Mesodermal cell (in vitro differentiated cells): Measurements from ENCODE around the gene SYCN.

Experiments
- H3K27ac ChIP-seq: 2 replicates; pipeline ENCODE4 v1.7.0; 2013; ENCODE audit warnings: mild to moderate bottlenecking, low read depth, low read length, moderate library complexity; ENCODE audit not compliant: severe bottlenecking
- H3K36me3 ChIP-seq: 2 replicates; pipeline ENCODE4 v1.7.1; 2013; ENCODE audit warnings: mild to moderate bottlenecking, low read length, moderate library complexity; ENCODE audit not compliant: control insufficient read depth, insufficient read depth
- H3K4me1 ChIP-seq: one replicate; pipeline ENCODE4 v1.7.1; 2013; ENCODE audit warnings: mild to moderate bottlenecking, low read length; ENCODE audit not compliant: insufficient read depth, control insufficient read depth, poor library complexity, severe bottlenecking
- H3K4me3 ChIP-seq: 2 replicates; pipeline ENCODE4 v1.7.0; 2013; ENCODE audit warnings: low read length, control low read depth, mild to moderate bottlenecking; ENCODE audit not compliant: insufficient read depth, poor library complexity, severe bottlenecking; ENCODE audit errors: extremely low read depth
- H3K9me3 ChIP-seq: 2 replicates; pipeline ENCODE4 v1.7.1; 2013; ENCODE audit warnings: mild to moderate bottlenecking, low read length, moderate library complexity; ENCODE audit not compliant: control insufficient read depth
- WGBS, 2 experiments: methylation state at CpG; one replicate each; pipeline ENCODE4 v1.1.5; 2013; ENCODE audit warnings: missing lambda C conversion rate in 2 of 2; ENCODE audit not compliant: insufficient coverage in 2 of 2; 5-methylcytosine and 5-hydroxymethylcytosine counted together

Gene SYCN

DNA sequence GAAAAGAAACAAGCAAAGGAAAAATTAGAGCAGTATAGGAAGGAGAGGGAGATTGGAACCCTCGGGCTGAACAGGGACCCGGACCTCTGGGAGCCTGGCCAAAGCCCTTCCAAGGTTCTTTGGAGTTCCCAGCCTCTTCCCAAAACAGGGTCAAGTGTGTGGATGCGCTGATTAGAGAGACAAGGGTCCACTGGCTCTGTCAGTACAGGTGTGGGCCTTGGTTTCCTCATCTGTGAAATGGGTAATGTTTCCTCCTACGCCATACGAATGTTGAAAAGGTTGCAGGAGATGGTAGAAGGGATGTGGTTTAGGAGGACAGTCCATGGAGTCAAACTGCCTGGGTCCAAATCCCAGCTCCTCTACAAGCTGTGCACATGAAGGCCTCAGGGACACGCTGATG lies 2.1 kb upstream of the SYCN start:
- H3K4me3 ChIP-seq, result no peak overlapping the region
- no peak overlapping the region for H3K27ac ChIP-seq
- 95 to 100% methylated on average over 4 to 6 of the region's 6 CpGs for WGBS, 2 experiments
- no peaks in the 10 kb centered on the region for H3K4me1 ChIP-seq
- H3K36me3 ChIP-seq, result no peaks in the 10 kb centered on the region
- no peaks in the 10 kb centered on the region for H3K9me3 ChIP-seq

DNA sequence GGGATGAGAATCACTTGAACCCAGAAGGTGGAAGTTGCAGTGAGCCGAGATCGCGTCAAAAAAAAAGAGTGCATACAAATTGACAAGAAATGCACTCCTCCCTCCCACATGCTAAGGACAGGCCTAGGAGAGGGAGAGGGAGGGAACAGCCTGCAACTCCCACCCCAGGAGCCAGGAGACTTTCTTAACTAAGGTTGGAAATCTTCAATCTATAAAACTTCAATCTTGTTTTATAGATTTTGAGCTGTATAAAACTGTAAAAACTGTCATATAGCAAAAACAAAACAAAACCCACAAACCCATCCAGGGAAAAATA lies 1.3 kb upstream of the SYCN start:
- Histone ChIP-seq H3K36me3 (no peaks in the 10 kb centered on the region), H3K4me1 (no peaks in the 10 kb centered on the region), H3K27ac (no peak overlapping the region), H3K9me3 (no peaks in the 10 kb centered on the region), H3K4me3 (no peak overlapping the region)
- no CpG with 5 or more reads among the region's 3 CpGs for WGBS, 2 experiments

DNA sequence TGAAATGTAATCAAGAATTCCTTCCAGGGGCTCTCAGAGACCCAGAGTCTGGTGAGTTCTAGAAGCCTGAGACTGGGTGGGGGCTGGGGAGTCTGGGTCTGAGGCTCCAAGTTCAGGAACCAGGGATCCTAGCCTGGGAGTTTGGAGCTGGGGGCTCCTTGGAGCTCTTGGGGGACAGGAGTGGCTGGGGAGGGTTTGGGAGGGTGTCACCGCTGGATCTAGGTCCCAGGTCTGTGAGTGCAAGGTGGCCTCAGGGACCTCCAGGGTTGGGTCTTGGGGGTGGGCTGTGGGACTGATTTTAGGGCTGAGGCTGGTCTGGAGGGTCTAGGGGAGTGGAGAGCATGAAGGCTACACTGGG lies 1.1 kb downstream of the SYCN start:
- no peak overlapping the region for H3K4me3 ChIP-seq
- H3K9me3 ChIP-seq, result no peaks in the 10 kb centered on the region
- no peaks in the 10 kb centered on the region for H3K4me1 ChIP-seq
- H3K27ac ChIP-seq, result no peak overlapping the region
- WGBS, 2 experiments, result 89 to 100% methylated on average over 1 of the region's 1 CpG
- H3K36me3 ChIP-seq, result no peaks in the 10 kb centered on the region

DNA sequence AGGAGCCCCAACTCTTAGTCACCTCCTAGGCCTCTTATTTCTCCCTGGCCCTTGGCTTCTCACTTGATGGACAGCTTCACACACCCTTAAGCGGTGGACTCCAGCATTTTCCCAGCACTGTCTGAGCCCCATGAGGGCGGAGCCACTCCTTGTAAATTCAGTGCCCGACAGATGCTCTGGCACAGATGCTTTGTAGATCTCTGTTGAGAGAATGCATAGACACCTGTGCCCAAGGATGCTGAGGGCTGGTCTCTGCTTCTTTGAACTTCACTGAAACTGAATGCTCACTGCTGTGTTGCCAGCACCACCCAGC lies 3.3 kb downstream of the SYCN start:
- WGBS, 2 experiments, result 79 to 85% methylated on average over 3 of the region's 3 CpGs
- Histone ChIP-seq H3K27ac (no peak overlapping the region), H3K4me1 (no peaks in the 10 kb centered on the region), H3K4me3 (no peak overlapping the region), H3K9me3 (no peaks in the 10 kb centered on the region), H3K36me3 (no peaks in the 10 kb centered on the region)

DNA sequence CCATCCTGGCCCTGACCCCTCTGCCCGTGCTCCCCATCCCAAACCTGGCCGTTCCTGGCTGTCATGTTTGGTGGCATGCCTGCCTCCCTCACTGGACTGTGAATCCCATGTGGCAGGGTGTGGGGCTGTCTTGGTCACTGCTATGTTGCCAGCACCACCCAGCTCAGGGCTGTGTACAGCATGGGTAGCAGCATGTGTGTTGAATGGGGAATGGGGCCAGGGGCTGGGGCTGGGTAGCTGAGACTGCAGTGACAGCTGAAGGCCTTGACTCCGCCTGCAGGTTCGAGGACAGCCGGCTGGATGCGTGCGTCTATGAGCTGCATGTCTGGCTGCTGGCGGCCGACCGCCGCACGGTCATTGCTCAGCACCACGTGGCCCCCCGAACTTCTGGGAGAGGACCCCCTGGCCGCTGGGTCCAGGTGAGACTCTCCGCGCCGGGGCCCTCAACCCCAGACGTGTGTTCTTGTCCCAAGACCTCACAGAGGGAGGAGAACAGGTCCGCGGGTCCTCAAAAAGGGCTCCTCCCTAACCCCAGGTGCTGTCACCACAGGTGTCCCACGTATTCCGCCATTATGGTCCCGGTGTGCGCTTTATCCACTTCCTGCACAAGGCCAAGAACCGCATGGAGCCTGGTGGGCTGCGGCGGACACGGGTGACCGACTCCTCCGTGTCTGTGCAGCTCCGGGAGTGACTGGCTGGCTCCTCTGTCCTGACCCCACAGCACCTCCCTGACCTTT lies 3.8 kb downstream of the SYCN start:
- H3K9me3 ChIP-seq, result no peaks in the 10 kb centered on the region
- H3K36me3 ChIP-seq, result no peaks in the 10 kb centered on the region
- H3K4me3 ChIP-seq, result no peak overlapping the region
- no peak overlapping the region for H3K27ac ChIP-seq
- H3K4me1 ChIP-seq, result no peaks in the 10 kb centered on the region
- WGBS, 2 experiments, result 89 to 91% methylated on average over 26 to 32 of the region's 32 CpGs

DNA sequence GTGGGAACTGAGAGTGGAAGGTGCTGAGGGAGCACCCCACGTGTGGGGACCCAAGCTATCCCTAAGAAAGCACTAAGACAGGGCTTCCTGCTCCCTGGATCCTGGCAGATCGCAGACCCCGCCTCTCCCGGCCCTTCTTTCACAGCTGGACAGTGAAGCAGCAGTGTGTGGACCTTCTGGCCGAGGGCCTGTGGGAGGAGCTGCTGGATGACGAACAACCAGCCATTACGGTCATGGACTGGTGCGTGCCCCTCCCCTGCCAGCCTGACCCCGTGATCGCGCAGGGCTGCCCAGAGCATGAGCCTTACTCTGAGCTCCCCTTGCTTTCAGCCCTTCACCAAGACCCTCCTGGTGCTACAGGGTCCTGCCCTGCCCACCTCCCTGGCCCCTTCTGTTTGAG lies 5.0 kb downstream of the SYCN start:
- H3K9me3 ChIP-seq, result no peaks in the 10 kb centered on the region
- H3K4me1 ChIP-seq, result no peaks in the 10 kb centered on the region
- WGBS, 2 experiments, result 44 to 46% methylated on average over 10 to 11 of the region's 11 CpGs
- no peak overlapping the region for H3K4me3 ChIP-seq
- no peaks in the 10 kb centered on the region for H3K36me3 ChIP-seq
- no peak overlapping the region for H3K27ac ChIP-seq

DNA sequence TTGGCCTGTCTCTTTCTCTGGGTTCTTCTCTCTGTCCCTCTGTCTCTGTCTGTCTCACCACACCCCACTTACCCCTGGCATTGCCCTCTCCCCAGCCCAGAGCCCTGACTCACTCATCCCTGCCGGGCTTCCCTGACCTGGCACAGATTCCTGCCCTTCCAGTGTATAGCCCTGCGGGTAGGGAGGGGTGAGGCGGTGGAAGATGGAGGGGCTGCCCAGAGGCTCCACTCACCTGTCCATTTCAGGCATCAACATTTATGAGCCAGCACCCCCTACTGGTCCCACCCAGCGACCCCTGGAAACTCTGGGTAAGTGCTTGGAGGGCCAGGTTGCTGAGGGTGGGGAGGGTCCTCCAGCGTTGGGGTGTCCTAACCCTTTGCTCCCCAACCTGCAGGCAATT lies 6.3 kb downstream of the SYCN start:
- 48 to 80% methylated on average over 1 to 3 of the region's 5 CpGs for WGBS, 2 experiments
- no peak overlapping the region for H3K4me3 ChIP-seq
- H3K27ac ChIP-seq, result no peak overlapping the region
- H3K36me3 ChIP-seq, result no peaks in the 10 kb centered on the region
- no peaks in the 10 kb centered on the region for H3K4me1 ChIP-seq
- no peaks in the 10 kb centered on the region for H3K9me3 ChIP-seq

DNA sequence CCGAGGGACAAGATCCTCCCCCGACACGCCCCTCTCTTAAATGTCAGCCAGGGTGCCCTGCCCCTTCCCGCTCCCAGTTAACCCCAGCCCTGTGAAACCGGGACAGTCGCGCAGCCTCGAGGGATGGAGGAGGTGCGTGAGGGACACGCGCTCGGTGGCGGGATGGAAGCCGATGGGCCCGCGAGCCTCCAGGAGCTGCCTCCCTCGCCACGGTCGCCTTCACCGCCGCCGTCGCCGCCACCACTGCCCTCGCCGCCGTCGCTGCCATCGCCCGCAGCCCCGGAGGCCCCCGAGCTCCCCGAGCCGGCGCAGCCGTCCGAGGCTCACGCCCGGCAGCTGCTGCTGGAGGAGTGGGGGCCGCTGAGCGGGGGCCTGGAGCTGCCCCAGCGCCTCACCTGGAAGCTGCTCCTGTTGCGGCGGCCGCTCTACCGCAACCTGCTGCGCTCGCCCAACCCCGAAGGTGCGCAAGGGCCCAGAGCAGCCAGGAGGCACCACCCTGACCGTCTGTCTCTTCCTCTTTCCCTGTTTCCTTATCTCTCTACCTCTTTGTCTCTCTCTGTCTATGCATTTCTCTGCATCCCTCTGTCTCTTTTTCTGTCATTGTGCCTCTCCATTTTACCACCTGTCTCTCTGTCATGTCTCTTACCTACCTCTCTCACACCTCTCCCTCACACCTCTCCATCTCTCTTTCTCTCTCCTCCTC lies 7.1 kb downstream of the SYCN start, which contains the start of gene NCCRP1:
NCCRP1 (plus strand) TSS at position 105 of the 703 bp plus-strand sequence; CDS start at position 124, 19 bp downstream.
- Histone ChIP-seq H3K9me3 (no peaks in the 10 kb centered on the region), H3K27ac (no peak within 1 kb of the TSS), H3K4me3 (no peak within 1 kb of the TSS), H3K4me1 (no peaks in the 10 kb centered on the region), H3K36me3 (no peaks in the 10 kb centered on the region)
- WGBS, 2 experiments, result 6 to 9% methylated on average over 46 to 48 of the region's 51 CpGs

DNA sequence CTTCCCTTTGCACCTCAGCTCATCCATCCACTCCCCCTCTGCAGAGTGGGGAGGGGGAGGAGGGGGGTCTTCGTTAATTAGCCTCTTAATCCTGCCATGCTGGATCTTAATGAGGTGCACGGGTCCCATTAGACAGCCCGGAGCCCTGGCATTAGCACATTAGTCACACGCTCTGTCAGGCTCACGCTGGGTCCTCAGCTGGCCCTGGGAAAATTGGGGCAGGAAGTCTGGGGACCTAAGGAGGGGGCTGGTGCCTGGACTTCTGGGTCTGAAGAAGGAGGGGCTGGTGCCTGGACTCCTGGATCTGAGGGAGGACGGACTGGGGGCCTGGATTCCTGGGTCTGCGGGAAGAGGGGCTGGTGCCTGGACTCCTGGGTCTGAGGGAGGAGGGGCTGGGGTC lies 7.7 kb downstream of the SYCN start:
- Histone ChIP-seq H3K4me3 (no peak overlapping the region), H3K27ac (no peak overlapping the region), H3K9me3 (no peaks in the 10 kb centered on the region), H3K36me3 (no peaks in the 10 kb centered on the region), H3K4me1 (no peaks in the 10 kb centered on the region)
- 35% methylated on average over 5 to 6 of the region's 7 CpGs for WGBS, 2 experiments

DNA sequence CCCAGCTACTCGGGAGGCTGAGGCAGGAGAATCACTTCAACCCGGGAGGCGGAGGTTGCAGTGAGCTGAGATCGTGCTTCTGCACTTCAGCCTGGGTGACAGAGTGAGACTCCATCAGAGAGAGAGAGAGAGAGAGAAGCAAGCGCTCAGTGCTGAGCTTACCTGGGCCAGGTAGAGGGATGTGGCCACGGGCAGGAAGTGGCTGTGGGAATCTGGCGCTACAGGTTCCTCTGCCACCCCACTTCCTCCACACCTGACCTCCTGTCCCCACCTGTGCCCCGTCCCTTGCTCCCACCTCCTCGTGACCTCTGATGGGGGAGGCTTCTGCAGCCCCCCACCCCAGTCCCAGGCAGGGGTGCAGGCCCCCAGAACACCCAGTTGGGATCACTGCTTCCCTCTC lies 8.3 kb downstream of the SYCN start:
- Histone ChIP-seq H3K4me3 (no peak overlapping the region), H3K9me3 (no peaks in the 10 kb centered on the region), H3K27ac (no peak overlapping the region), H3K36me3 (no peaks in the 10 kb centered on the region), H3K4me1 (peaks cover 3% of the 10 kb centered on the region)
- 57 to 71% methylated on average over 6 of the region's 9 CpGs for WGBS, 2 experiments

DNA sequence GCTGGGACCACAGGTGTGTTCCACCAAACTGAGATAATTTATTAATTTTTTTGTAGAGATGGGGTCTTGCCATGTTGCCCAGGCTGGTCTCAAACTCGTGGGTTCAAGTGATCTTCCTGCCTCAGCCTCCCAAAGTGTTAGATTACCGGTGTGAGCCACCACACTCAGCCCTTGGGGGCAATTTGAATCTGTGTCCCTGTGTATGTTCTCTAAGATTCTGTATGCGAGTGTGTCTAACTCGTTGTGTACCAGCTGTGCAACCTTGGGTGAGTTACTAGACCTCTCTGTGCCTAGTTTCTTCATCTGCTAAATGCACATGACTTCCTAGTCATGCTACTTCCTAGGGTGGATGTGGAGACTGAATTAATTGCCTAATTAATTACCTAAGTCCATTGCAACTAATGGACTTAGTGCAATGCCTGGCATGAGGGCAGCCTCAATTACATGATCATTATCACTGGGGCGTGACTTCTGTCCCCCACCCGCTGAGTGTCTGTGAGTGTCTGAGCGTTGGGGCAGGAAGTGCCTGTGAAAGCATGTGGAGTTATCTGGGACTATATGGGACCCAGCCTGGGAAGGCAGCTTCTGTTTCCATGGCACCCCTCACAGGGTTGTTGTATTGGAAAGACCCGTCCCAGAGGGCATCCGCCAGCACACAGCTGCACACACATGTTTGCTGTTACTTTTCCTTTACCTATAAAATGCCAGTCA lies 9.1 kb downstream of the SYCN start:
- WGBS, 2 experiments, result 58 to 59% methylated on average over 6 to 7 of the region's 9 CpGs
- no peak overlapping the region for H3K4me3 ChIP-seq
- no peaks in the 10 kb centered on the region for H3K36me3 ChIP-seq
- no peak overlapping the region for H3K27ac ChIP-seq
- H3K4me1 ChIP-seq, result peaks cover 3% of the 10 kb centered on the region
- H3K9me3 ChIP-seq, result no peaks in the 10 kb centered on the region
